HG02938 (cell line): ENCODE results near the gene MAP2.
"Not testable (repeated sequence)": the region's sequence is repeated elsewhere in the genome, so short reads cannot be mapped to it uniquely, and the experiment has no call there.

Source experiments
- ATAC-seq: cut with Tn5 transposase; IDR thresholded peaks from one replicate; pipeline ENCODE4 v1.9.1; 2021; ENCODE audit warnings: mild to moderate bottlenecking, moderate library complexity; ENCODE audit not compliant: unreplicated experiment

MAP2 gene

DNA sequence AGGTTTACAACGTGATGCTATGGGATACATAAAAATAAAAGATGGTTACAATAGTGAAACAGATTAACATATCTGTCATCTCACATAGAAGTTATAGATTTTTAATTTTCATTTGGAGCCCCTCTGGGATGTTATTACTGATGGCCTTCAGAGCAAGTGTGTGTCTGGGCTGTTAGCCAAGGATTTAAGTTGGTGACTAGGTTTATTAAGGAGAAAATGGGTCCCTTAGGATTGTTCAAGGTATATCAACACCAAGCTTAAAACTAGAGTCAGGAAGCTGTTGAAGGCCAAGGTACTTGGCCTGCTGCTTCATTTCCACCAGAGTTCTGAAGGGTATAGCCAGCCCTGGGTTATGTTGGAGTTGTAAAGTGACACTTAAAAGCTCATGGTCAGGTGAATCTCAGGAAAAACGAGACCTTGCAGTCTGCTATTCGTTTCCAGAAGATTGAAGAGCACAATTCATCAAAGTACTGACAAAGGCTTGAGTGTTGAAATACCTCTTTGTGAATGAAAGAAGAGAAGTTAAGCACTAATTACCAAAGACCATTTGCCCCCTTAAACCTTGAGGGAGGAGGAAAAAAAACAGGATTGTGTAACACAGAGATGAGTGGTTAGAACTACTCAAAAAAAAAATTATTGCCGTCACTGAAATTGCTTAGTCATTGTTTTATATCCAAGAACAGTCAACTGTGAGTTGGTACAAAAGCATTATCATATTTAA, 48.4 kb downstream of the MAP2 start:
- ATAC-seq, result no peak

DNA sequence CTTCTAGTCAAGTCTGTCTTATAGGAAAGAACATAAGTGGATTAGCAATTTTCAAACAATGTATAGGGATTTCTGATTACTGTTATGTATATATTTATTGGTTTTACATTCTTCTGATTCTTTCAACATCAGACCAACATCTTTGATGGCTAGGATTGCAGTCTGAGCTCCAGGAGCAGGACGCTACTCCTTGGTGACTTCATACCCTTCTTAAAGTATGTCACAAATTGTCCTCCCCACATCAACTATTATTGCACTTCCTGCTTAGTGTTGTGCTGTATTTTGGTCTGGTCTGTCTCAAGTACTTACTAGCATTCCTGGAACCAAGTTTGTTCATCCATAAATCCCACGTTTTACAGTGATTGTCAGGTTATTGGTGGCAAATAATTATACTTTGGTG, 49.0 kb downstream of the MAP2 start:
- ATAC-seq, result no peak

DNA sequence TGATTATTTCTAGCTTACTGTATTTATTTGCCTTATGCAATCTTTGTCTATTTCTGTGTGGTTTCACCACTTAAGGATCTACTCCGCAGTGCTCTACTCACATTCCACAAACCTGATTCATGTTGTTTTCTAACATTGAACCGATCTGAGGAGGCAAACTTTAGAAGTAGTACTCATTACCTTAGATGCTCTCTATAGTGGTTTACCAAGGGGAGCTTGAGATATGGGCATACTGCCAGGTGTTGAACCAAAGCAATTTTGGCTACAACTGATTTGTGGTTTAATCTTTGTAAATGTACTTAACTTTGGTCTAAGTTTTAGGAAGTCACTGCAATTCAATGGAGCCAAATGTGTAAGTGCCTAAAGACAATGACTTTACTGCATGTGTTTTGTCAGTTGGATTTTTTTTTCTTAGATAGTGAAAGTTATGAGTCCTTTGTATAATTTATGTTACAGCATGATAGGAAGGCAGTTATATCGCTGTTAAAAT, 50.1 kb downstream of the MAP2 start:
- ATAC-seq, result no peak

DNA sequence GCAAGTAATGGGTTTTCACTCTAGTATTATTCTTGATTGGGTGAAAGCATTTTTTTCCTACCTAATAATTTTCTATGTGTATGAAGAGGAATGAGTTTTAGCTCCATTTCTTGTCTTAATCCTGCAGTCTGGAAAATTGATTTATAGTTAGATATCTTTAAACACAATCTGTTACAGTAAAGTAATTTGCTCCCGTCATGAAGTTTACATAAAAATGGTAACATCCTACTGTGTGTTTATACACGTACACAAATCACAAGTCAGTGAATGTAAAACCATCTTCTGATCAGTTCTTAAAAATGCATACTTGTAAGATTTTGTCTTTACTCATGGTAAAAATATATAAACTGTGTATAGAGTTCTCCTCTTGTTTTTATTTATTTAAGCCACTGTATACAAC, 51.1 kb downstream of the MAP2 start:
- no peak for ATAC-seq

DNA sequence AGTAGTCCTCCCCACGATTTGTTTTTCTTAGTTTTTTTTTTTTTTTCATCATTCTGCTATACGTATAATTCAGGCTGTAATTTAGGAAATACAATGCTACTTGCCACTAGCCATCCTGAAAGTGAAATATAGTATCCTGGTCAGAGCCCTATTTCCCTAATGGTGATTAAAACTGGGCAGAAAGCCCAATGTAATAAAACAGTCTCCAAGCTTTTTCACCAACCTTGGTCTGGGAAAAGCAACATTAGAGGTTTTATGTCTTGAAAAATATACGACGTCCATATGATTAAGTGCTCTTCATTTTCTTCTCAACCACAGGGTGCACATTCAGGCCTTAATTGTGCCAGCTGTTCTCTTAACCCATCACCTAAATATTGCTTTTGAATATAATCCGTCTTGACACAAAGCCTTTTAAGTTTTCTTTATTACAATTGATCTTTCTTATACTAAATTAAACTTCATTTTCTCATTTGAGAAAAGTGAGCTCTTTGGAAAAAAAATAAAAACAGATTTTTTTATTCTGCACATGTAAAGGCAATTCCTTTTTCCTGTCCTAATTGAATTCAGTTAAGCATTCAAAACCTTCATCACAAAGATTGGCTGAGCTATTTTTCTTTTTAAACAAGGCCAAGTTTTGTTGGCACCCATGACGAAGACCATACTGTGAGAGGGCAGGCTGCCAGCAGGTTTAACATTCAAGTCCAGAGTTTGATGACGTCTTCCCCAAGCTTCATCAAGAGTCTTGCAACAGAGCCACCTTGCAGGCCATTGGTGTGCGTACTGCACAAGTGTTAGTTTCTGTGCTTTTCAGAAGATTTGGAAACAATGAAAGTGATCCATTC, 52.7 kb downstream of the MAP2 start:
- no peak for ATAC-seq

DNA sequence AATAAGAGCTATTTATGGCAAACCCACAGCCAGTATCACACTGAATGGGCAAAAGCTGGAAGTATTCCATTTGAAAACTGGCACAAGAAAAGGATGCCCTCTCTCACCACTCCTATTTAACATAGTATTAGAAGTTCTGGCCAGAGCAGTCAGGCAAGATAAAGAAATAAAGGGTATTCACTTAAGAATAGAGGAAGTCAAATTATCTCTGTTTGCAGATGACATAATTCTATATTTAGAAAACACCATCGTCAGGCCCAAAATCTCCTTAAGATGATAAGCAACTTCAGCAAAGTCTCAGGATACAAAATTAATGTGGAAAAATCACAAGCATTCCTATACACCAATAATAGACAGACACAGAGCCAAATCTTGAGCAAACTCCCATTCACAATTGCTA, 68.4 kb downstream of the MAP2 start:
- not testable (repeated sequence) for ATAC-seq

DNA sequence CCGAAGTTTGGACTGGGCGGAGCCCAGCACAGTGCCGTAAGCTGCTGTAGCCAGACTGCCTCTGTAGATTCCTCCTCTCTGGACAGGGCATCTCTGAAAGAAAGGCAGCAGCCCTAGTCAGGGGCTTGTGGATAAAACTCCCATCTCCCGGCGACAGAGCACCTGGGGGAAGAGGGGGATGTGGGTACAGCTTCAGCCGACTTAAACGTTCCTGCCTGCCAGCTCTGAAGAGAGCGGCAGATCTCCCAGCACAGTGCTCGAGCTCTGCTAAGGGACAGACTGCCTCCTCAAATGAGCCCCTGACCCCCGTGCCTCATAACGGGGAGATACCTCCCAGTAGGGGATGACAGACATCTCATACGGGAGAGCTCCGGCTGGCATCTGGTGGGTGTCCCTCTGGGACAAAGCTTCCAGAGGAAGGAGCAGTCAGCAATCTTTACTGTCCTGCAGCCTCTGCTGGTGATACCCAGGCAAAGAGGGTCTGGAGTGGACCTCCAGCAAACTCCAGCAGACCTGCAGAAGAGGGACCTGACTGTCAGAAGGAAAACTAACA, 71.3 kb downstream of the MAP2 start:
- ATAC-seq, result not testable (repeated sequence)

DNA sequence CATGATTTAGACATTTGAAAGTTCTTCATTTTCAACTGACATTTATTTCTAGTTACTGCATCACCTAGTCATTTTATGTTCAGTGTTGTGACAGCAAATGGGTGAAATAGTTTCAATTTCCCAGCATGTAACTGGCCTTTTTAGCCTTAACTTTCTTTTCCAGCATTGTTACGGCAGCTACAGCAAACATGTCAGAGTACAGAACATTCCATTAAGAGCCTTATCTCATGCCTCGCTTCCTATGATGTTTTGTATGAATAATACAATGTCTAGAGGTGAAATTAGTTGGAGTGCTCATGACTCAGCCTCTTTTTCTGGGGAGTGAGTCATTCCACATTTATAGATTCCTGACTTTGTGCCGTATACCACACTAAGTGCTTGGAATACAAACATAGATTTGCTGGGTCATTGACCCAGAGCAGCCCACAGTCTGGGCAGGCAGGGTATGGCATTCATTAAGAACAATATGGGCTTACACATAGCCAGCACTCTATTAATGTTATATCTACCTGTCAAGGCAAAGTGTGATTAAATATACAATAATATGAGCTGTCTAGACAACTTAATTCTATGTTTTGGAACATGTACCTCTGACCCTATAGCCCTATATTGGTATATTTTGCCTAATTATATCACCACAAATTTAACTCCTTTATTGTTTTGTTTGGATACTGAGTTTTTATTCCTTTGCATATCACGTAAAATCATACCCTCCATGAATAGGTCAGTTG, 72.2 kb downstream of the MAP2 start:
- ATAC-seq, result no peak

DNA sequence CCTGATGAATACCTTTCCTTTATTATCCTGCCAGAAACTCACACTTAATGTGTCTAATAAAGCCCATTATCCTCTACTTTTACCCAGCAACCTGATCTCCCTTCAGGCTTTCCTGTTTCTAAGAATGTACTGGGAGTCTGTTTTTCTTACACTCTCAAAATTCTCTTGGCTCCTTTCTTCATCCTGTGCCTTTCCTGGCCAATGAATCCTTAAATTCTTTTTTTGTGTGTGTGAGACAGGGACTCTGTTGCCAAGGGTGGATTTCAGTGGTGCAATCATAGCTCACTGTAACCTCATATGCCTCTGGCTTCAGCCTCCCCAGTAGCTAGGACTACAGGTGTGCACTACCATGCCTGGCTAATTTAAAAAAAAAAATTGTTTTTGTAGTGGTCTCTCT, 72.7 kb downstream of the MAP2 start:
- ATAC-seq, result no peak

DNA sequence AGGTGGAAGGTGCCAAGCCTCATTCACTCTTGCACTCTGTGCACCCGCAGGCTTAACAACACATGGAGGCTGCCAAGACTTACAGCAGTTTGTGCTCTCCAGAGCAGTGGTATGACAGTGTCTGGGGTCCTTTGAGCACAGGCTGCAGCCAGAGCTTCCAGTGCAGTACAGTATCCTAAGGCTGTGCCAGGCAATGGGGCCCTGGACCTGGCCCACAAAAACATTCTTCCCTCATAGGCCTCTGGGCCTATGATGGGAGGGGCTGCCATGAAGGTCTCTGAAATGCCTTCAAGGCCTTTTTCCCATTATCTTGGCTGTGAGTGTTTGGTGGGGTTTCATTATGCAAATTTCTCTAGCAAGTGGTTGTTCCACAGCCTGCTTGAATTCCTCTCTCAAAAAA, 74.8 kb downstream of the MAP2 start:
- no peak for ATAC-seq

DNA sequence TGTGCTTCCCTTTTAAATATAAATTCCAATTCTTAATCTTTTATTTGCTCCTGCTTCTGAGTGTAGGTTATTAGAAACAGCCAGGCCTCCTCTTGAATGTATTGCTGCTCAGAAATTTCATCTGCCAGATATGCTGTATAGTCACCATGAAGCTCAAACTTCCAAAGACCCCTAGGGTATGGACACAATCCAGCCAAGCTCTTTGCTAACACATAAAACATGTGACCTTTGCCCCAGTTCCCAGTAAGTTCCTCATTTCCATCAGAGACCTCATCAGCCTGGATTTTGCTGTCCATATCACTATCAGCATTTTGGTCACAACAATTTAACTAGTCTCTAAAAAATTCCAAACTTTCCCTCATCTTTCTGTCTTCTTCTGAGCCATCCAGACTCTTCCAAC, 75.2 kb downstream of the MAP2 start:
- no peak for ATAC-seq

DNA sequence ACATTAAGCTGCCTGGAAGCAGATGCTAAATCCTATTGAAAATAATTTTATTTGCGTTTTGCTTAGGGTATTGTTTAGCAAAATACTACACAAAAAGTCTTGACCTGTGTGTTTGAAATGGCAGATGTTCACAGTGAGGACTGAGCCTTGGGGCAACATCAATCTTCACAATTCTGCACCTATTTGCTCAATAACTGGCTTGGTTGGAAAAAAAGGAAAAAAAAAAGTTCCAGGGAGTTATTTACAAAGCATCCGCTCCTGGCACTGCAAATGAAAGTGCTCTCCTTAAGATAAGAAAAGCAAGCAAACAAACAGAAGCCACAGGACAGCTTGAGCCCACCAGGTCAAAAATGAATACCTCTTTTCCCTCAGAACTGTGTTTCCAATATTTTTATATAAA, 77.7 kb downstream of the MAP2 start:
- ATAC-seq, result no peak

DNA sequence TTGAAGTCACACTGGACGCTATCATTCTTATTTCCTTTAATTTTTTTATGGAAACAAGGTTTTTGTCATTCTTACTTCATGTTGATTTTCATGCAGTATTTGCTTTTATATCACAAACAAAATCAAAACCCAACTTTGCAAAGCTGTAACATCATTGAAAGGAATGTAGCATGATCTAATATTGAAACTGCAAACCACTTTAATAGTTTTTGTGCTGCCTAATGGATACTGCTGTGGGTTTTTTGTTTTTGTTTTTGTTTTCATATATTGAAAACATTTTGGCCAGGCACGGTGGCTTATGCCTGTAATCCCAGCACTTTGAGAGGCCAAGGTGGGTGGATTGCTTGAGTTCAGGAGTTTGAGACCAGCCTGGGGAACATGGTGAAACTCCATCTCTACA, 81.6 kb downstream of the MAP2 start:
- peak; percentile 61 for ATAC-seq

DNA sequence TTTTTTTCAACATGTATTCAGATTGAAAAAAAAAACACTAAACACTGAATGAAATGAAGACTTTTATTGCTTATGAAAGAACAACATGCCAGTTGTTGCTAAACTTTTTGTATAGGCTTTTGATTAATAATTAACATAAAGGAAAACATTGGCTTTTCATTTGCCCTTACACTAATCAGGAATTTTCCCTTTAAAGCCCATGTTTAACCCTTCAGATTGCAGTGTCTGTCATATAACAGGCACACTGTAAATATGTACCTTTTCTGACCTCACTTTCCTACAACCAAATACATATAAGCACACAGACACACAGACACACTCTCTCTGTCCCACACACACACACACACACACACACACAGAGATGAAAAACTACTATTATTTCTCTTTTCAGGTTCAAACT, 84.4 kb downstream of the MAP2 start:
- no peak for ATAC-seq

DNA sequence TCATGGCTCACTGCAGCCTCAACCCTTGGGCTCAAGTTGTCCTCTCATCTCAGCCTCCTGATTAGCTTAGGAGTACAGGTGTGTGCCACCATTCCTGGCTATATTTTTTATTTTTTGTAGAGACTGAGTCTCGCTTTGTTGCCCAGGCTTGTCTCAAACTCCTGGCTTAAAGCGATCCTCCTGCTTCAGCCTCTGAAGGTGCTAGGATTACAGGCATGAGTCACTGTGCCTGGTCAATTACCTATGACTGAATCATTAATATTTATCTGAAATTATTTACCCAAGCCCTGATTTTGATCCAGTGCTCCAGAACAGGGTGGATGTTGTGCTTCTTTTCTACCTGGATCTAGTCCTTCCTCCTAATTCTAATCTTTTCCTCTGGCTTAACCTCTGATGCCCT, 87.8 kb downstream of the MAP2 start:
- no peak for ATAC-seq

DNA sequence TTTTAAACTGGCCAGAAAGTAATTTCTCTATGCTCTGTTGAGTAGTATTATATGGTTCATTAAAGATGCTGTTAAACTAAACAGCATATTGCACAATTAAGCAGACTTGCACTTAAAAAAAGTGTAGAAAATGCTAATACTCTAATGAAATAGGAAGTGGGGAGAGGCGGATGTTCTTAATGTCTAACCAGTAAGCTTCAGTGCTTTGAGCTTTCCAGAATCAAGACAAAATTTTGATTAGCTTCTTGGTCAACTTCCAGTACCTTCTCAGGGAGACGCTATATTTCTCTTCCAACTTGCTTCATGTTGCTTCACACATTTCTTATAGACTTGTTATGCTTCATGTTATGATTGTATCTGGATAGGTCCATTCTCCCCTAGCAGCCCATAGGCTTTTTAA, 89.1 kb downstream of the MAP2 start:
- peak; percentile 57 for ATAC-seq

DNA sequence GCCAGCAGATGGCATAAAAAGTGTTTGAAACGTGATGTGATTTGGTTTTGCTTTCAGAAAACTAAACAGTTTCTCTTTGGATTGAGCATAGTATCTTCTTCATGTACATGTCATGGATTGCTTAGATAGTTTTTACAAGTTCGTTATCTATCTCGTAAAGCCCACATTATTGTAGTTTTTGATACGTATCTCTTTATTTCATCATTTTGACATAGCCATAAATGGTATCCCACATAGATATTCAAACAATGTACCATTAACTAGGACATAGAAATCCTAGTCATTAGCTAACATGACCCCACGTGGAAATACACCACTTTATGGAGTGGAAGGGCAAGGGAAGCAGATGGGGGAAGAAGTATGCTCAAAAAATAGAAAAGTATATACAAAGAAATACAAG, 93.6 kb downstream of the MAP2 start:
- ATAC-seq, result no peak

DNA sequence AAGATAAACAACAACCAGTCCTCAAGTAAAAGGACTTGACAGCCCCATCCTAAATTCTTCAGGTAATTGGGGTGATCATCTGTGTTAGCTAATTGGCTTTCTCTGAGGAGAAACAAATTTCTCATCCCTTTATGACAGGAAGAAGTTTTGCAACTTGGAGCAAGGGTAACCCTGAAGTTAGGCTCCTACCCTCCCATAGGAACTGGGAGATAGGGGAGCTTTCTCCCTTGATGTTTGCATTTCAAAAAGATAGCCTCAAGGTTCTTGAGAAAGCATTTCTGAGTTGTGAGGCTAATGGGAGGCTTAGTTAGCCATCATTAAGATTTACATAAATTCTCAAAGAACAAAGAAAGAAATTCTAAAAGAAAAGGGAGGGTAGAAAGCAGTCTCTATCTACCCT, 95.4 kb downstream of the MAP2 start:
- no peak for ATAC-seq

DNA sequence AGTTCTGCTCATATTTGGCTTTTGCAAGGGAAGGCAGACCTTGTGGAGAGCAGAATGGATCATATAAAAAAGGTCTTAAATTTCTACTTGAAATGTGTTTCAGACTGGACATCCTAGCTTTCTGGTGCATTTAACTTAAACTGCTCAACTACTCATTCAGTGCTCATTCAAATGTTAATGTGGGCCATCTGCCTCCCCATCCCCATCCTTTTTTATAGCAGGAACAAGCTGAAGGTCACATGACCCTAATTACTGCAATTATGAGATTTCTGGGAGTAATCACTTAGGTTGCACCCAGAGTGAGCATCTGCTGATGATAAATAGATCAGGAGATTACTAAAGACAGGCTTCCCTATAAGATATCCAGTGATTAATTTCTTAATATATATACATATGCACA, 96.1 kb downstream of the MAP2 start:
- no peak for ATAC-seq

DNA sequence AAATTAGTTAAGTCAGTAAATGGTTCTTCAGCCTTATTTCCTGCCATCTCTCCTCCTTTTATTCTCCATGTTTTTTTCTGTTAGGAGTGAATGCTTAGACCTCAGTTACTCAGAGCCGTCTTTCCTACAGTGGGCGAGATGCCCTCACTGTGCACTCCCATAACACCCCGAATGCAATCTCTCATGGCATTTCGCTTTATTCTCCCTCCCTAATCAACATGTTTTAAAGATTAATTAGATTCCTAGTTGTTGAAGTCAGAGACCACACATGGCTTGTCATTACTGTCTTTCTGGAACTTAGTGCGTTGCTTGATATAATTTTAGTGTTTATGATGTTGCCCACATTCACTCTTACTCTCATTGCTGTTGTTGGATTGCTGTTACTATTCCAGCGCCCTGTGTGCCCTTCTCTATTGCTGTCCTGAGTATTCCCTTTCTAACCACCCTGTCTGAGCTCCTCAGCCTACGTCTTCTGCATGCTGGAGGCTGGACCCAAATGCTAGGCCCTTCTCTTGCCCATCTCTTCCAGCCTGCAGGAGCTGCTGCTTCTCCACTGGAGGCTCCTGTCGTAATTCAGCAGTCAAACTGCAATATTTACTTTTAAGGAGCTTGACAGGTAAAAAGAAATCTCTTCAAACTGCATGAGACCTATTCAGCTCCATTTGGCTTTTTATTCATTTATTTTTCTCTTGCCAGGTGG, 99.3 kb downstream of the MAP2 start:
- no peak for ATAC-seq

DNA sequence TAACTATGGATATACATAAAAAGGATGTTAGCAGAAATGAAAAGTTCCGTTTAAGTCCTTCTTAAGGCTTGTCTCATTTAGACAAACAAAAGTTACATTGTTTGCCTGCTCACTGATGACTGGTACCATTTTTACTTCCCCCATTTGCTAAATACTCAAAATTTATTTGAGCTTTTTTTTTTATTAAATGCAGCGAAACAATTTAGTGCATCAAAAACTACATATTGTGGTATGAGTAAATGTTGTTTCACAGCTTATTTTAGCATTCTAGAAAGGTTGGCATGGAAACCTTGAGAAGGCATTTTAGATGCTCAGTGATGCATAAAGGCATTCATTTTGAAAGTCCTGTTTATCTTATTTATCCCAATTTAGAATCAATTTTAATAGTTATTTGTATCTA, 100.0 kb downstream of the MAP2 start:
- peak; percentile 56 for ATAC-seq
